Karpas-422 (cell line): ENCODE results near the gene NME2. TPM values are rescaled to one million over a fixed set of nuclear protein-coding genes. Genes with fewer than 3 reads are reported as not detected.
"Not testable (repeated sequence)": the region's sequence is repeated elsewhere in the genome, so short reads cannot be mapped to it uniquely, and the experiment has no call there.

Experiments used
- DNase-seq: peaks from one replicate; pipeline ENCODE4 v3.0.0-alpha.2; 2015
- H2AFZ ChIP-seq: fragments of 200-600 bp; sonication (generic); 2 replicates; pipeline ENCODE4 v1.6.1; 2014; ENCODE audit warnings: antibody characterized with exemption, low read length, mixed read lengths
- H3K27ac ChIP-seq: fragments of 200-600 bp; sonication (generic); 2 replicates; pipeline ENCODE4 v1.5.1; 2014; ENCODE audit warnings: mild to moderate bottlenecking, low read length, moderate library complexity
- H3K27me3 ChIP-seq: fragments of 200-600 bp; sonication (generic); 2 replicates; pipeline ENCODE4 v1.6.1; 2014; ENCODE audit warnings: low read length, mixed read lengths
- H3K36me3 ChIP-seq: fragments of 200-600 bp; sonication (generic); 2 replicates; pipeline ENCODE4 v1.6.1; 2014; ENCODE audit warnings: low read length, mixed read lengths; ENCODE audit not compliant: insufficient read depth
- H3K4me1 ChIP-seq: fragments of 200-600 bp; sonication (generic); 2 replicates; pipeline ENCODE4 v1.6.1; 2014; ENCODE audit warnings: mild to moderate bottlenecking, low read length, mixed read lengths
- H3K4me2 ChIP-seq: fragments of 200-600 bp; sonication (generic); 2 replicates; pipeline ENCODE4 v1.6.1; 2014; ENCODE audit warnings: low read length, low read depth, mild to moderate bottlenecking; ENCODE audit not compliant: poor library complexity, severe bottlenecking
- H3K4me3 ChIP-seq: fragments of 200-600 bp; sonication (generic); 2 replicates; pipeline ENCODE4 v1.5.1; 2014; ENCODE audit warnings: mild to moderate bottlenecking, antibody characterized with exemption, low read length, mixed read lengths
- H3K79me2 ChIP-seq: fragments of 200-600 bp; sonication (generic); 2 replicates; pipeline ENCODE4 v1.6.1; 2014; ENCODE audit warnings: mild to moderate bottlenecking, low read length, mixed read lengths
- H3K9ac ChIP-seq: fragments of 200-600 bp; sonication (generic); 2 replicates; pipeline ENCODE4 v1.6.0; 2014; ENCODE audit warnings: low read length
- H3K9me2 ChIP-seq: fragments of 200-600 bp; sonication (generic), shearing (Covaris generic); replicated peaks from 2 replicates; pipeline ENCODE4 v1.6.0; 2014; ENCODE audit warnings: mild to moderate bottlenecking, low read length, moderate library complexity; ENCODE audit not compliant: insufficient read depth
- H3K9me3 ChIP-seq: fragments of 300-700, 200-600 bp; sonication (generic); 2 replicates; pipeline ENCODE4 v1.6.1; 2014; ENCODE audit warnings: low read length, mixed read lengths
- H4K20me1 ChIP-seq: fragments of 200-600 bp; sonication (generic); 2 replicates; pipeline ENCODE4 v1.6.1; 2014; ENCODE audit warnings: mild to moderate bottlenecking, antibody characterized with exemption, low read length, low read depth; ENCODE audit not compliant: insufficient read depth
- total RNA-seq: library from RNA; depleted of rRNA; stranded (reverse); fragments of >200 nt; shearing (Covaris generic); gene quantifications from 2 replicates; pipeline ENCODE4 v1.2.3, GENCODE V29; 2014; ENCODE audit warnings: low replicate concordance

NME2 gene
- total RNA-seq, 1 experiment from 2014 or later: 737 TPM

DNA sequence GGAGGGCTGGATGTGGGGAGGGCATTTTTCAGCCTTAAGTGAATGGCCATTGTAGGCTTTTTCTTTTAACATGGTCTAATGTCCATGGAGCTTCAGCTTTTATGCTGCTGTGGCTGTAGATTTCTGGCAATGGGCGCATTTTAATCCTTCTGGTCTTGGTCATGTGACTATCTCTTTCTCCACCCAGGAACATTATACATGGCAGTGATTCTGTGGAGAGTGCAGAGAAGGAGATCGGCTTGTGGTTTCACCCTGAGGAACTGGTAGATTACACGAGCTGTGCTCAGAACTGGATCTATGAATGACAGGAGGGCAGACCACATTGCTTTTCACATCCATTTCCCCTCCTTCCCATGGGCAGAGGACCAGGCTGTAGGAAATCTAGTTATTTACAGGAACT, 4.7 kb upstream of the NME2 start:
- no peak overlapping the region for H3K27ac ChIP-seq

DNA sequence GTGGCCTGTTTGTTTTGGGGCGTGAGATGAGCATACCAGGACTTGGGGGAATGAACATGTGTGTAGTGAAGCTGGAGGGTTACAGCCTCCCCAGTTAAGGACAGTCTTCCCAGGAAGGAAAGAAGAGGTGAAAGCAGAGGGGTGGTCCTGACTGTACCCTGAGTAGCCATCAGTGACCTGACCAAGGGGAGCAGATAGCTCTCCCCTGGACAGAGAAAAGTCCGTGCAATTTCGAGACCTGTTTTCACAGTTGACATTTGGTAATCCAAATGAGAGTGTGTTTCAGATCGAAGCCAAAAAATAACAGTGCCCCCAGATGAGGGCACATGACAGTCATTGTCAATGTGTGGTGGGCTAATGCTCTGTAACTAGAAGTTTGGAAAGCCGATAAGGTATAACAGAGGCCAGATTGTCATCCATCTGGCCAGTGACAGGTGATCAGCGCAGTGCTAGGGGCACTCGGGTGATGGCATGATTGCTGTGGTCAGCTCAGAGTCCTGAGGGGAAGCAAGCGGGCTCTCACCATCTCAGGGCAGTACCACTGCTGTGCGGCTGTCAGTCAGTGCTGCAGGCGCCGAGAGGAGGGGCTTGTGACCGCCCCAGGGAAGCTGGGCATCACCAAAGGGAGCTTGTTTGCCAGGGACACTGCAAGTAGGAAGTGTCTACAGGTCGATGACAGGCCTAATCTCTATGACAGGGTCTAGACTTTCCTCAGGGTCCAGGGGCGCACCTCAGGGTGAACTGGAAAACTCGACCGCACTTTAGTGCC, 1.1 kb upstream of the NME2 start:
- Histone ChIP-seq H3K27me3 (no peaks in the 10 kb centered on the region), H2AFZ (no peak overlapping the region), H3K4me1 (peaks cover 27% of the 10 kb centered on the region), H3K9me2 (no peaks in the 10 kb centered on the region), H3K9me3 (no peaks in the 10 kb centered on the region), H3K79me2 (peaks cover 28% of the 10 kb centered on the region), H3K9ac (peak overlapping the region; percentile 98), H3K27ac (peak overlapping the region; percentile 61), H4K20me1 (peaks cover 5% of the 10 kb centered on the region; the same call in 1 of the 2 replicates), H3K36me3 (peaks cover 44% of the 10 kb centered on the region), H3K4me2 (peak overlapping the region; percentile 95), H3K4me3 (peak overlapping the region; percentile 81)
- DNase-seq: peak; percentile 52

More for the DNA sequence above, 4.7 kb upstream of the NME2 start:
- Histone ChIP-seq H3K27me3 (no peaks in the 10 kb centered on the region), H3K36me3 (peaks cover 45% of the 10 kb centered on the region), H3K9me2 (no peaks in the 10 kb centered on the region), H4K20me1 (no peaks in the 10 kb centered on the region), H3K9ac (no peak overlapping the region), H3K9me3 (no peaks in the 10 kb centered on the region), H3K4me3 (no peak overlapping the region), H3K4me1 (peaks cover 14% of the 10 kb centered on the region), H3K79me2 (peaks cover 24% of the 10 kb centered on the region), H2AFZ (no peak overlapping the region), H3K4me2 (no peak overlapping the region)
- DNase-seq: no peak

DNA sequence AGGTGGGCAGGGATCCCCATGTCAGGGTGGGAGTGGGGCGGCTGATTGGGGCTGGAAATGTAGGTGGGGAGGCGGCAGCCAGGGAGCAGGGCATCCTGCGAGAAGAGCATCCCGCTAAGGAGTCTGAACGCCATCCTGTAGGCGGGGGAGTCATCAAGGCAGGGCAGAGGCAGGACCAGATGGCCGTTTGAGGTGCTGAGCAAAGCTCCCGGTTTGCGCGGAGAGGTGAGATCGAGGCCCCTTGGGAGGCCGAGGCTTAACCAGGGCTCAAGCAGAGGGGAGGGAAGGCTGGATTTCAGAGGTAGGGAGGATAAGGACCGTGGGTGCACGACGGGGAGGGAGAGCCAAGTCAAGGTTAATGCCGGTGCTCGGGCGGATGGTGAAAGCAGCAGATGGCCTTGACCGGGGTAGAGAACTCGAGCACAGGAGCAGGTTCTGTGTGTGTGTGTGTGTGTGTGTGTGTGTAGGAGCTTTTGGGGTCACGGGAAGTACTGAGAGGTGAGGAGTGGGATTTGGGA, 472 bp upstream of the NME2 start:
- H3K4me3 ChIP-seq: peak overlapping the region; percentile 81
- H3K9me3 ChIP-seq: no peaks in the 10 kb centered on the region
- H3K9ac ChIP-seq: peak overlapping the region; percentile 98
- H3K4me2 ChIP-seq: peak overlapping the region; percentile 95
- DNase-seq: no peak
- peaks cover 6% of the 10 kb centered on the region; the same call in 1 of the 2 replicates for H4K20me1 ChIP-seq
- peaks cover 28% of the 10 kb centered on the region for H3K79me2 ChIP-seq
- H3K9me2 ChIP-seq: no peaks in the 10 kb centered on the region
- H3K27me3 ChIP-seq: no peaks in the 10 kb centered on the region
- H2AFZ ChIP-seq: peak overlapping the region; percentile 89
- H3K4me1 ChIP-seq: peaks cover 27% of the 10 kb centered on the region
- peaks cover 46% of the 10 kb centered on the region for H3K36me3 ChIP-seq
- H3K27ac ChIP-seq: peak overlapping the region; percentile 61

DNA sequence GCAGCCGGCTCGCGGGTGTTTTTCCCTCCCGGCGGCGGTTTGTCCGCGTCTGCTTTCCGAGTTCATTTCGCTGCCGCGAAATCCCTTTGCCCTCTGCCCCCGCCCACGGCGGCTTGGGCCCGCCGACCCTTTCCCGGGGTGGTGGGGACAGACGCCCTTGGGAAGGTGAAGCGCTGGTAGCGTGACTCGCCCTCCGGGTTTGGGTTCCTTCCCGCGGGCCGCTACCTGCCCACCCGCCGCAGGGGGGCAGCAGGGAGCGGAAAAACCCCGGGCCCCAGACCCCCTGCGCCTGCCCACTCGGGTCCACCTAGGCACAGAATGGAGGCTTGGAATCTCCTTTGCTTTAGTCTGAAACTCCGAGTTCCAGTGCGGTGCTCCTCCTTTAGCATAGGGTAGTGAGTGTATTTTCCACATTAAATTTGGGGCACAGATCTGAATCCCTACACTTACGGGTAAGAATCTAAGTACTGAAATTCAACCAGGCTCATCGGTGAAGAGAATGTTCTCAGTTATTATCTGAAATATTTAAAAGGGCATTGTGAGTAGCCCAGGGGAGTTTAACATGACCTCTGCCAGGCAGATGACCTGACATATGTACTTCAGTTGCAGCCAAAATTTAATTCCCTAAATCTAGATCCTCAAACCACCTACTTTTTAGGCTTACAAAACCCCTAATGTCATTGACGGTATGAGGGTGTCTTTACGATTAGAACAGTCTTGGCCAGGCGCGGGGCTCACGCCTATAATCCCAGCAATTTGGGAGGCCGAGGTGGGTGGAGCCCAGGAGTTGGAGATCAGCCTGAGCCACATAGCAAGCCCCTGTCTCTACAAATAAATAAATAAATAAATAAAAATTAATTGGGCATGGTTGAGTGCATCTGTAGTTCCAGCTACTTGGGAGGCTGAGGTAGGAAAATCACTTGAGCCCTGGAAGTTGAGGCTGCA, 1.0 kb downstream of the NME2 start:
- H3K4me3 ChIP-seq: peak overlapping the region; percentile 81
- H3K4me1 ChIP-seq: peaks cover 27% of the 10 kb centered on the region
- H4K20me1 ChIP-seq: peaks cover 10% of the 10 kb centered on the region
- peak; percentile 87 for DNase-seq
- no peaks in the 10 kb centered on the region for H3K27me3 ChIP-seq
- no peaks in the 10 kb centered on the region for H3K9me2 ChIP-seq
- H2AFZ ChIP-seq: no peak overlapping the region
- H3K9ac ChIP-seq: peak overlapping the region; percentile 98
- H3K79me2 ChIP-seq: peaks cover 28% of the 10 kb centered on the region
- no peaks in the 10 kb centered on the region for H3K9me3 ChIP-seq
- peaks cover 43% of the 10 kb centered on the region for H3K36me3 ChIP-seq
- H3K4me2 ChIP-seq: peak overlapping the region; percentile 95
- H3K27ac ChIP-seq: peak overlapping the region; percentile 82

DNA sequence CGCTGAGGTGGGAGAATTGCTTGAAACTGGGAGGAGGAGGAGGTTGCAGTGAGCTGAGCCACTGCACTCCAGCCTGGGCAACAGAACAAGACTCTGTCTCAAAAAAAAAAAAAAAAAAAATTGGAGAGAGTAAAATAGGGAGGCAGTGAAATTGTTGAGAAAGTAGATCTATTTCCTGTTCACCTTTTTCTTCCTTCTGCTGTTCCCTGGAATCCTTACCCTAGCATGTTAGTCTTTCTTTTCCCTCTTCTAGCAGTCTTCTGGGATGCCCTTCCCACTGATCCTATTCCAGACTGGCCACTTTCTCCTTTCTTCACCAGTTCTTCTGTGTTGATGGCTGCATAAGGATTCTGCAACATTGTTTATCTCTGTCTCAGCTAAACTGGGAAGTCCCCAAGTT, 3.1 kb downstream of the NME2 start:
- no peak overlapping the region for H3K27ac ChIP-seq
- DNase-seq: no peak
- no peak overlapping the region for H3K4me3 ChIP-seq
- H3K79me2 ChIP-seq: peaks cover 28% of the 10 kb centered on the region
- no peaks in the 10 kb centered on the region for H3K9me2 ChIP-seq
- H3K36me3 ChIP-seq: peaks cover 44% of the 10 kb centered on the region
- H3K9ac ChIP-seq: no peak overlapping the region
- no peak overlapping the region for H3K4me2 ChIP-seq
- H3K27me3 ChIP-seq: no peaks in the 10 kb centered on the region
- H4K20me1 ChIP-seq: peaks cover 14% of the 10 kb centered on the region
- H2AFZ ChIP-seq: no peak overlapping the region
- H3K4me1 ChIP-seq: peaks cover 27% of the 10 kb centered on the region
- H3K9me3 ChIP-seq: no peaks in the 10 kb centered on the region

DNA sequence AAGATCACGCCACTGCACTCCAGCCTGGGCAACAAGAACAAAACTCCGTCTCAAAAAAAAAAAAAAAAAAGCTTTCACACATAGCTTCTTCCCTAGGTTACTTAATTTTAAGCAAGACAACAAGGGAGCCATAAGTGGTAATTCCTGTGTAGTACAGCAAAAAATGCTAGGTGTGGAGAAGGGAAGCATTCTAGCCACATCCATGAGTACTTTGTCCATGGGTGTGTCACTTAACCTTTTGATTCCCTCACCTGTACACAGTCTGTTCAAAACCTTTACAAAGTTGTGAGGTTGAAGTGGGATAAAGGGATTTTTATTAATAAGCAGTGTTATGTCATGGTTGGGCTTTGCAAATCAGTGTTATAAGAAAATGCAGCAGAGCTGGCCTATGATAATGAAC, 4.5 kb downstream of the NME2 start:
- peaks cover 14% of the 10 kb centered on the region for H4K20me1 ChIP-seq
- peaks cover 16% of the 10 kb centered on the region for H3K4me1 ChIP-seq
- no peak overlapping the region for H2AFZ ChIP-seq
- no peak overlapping the region for H3K4me3 ChIP-seq
- H3K79me2 ChIP-seq: peaks cover 28% of the 10 kb centered on the region
- no peaks in the 10 kb centered on the region for H3K27me3 ChIP-seq
- DNase-seq: no peak
- no peak overlapping the region for H3K4me2 ChIP-seq
- no peak overlapping the region for H3K9ac ChIP-seq
- H3K27ac ChIP-seq: no peak overlapping the region
- peaks cover 44% of the 10 kb centered on the region for H3K36me3 ChIP-seq
- H3K9me2 ChIP-seq: no peaks in the 10 kb centered on the region
- no peaks in the 10 kb centered on the region for H3K9me3 ChIP-seq

DNA sequence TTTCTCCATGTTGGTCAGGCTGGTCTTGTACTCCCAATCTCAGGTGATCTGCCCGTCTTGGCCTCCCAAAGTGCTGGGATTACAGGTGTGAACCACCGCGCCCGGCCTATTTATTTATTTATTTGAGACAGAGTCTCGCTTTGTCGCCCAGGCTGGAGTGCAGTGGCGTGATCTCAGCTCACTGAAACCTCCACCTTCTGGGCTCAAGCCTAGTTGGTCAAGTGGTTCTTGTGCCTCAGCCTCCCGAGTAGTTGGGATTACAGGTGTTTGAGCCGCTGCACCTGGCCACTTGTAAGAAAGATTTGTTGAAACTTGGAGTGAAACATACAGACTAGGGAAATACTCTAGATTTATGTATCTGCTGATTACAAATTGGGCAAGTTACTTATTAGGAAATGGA, 5.8 kb downstream of the NME2 start:
- H3K9me3 ChIP-seq, H3K4me2 ChIP-seq, DNase-seq, H3K27ac ChIP-seq, H3K9me2 ChIP-seq, H2AFZ ChIP-seq, H3K4me3 ChIP-seq, H3K27me3 ChIP-seq, H3K9ac ChIP-seq: not testable (repeated sequence)
- Histone ChIP-seq H3K4me1 (peaks cover 13% of the 10 kb centered on the region), H4K20me1 (peaks cover 14% of the 10 kb centered on the region), H3K79me2 (peaks cover 21% of the 10 kb centered on the region), H3K36me3 (peaks cover 44% of the 10 kb centered on the region)

DNA sequence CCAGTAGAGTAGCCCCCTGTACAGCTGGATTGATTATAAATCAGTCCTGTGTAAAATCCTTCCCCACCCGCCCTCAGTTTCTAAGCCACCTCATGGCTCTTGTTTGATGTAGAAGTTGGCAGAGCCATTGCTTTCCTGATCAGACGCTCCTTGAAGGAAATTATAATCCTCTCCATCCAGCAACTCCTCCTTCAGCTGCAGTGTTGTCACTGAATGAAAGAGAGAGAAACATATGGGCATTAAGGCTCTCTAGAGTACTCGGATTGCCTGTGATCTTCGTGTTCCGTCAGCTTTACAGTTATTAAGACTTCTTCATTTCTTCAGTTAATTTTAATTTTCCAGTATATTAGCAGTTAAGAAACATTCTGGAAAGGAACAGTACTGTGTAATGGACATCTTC, 14.3 kb downstream of the NME2 start:
- DNase-seq: no peak
- no peaks in the 10 kb centered on the region for H3K79me2 ChIP-seq
- H3K4me3 ChIP-seq: no peak overlapping the region
- peaks cover 7% of the 10 kb centered on the region for H3K4me1 ChIP-seq
- no peak overlapping the region for H3K27ac ChIP-seq
- H3K27me3 ChIP-seq: no peaks in the 10 kb centered on the region
- H3K36me3 ChIP-seq: peaks cover 40% of the 10 kb centered on the region; the same call in 1 of the 2 replicates
- no peaks in the 10 kb centered on the region for H3K9me3 ChIP-seq
- H4K20me1 ChIP-seq: no peaks in the 10 kb centered on the region
- no peak overlapping the region for H3K4me2 ChIP-seq
- H3K9ac ChIP-seq: no peak overlapping the region
- H3K9me2 ChIP-seq: no peaks in the 10 kb centered on the region
- H2AFZ ChIP-seq: no peak overlapping the region
